ENCODE results near the gene PPP1R11. TPM values are rescaled to one million over a fixed set of nuclear protein-coding genes. Genes with fewer than 3 reads are reported as not detected.
A peak's percentile ranks its signal among the peaks of the same experiment; 100 is the strongest.

PPP1R11 gene
- total and polyA plus RNA-seq, 2 of the 13 experiments (the other 11 are each of a cell fraction or from before 2014, with no cell fraction given): 32.1 to 58.9 TPM

- TF ChIP-seq ZNF142 (CRISPR knock-in tag; IDR thresholded peaks at IDR 0.05) (0 out of 2 replicates have a peak, but pooled peaks have one; percentile 45), ZBTB44 (CRISPR knock-in tag; IDR thresholded peaks at IDR 0.05) (peak; percentile 76; the same call in 1 of the 2 replicates), RBFOX2 (IDR thresholded peaks at IDR 0.05; ENCODE audit: low read depth, low read length) (peak; percentile 86), ZNF569 (CRISPR knock-in tag; IDR thresholded peaks at IDR 0.05; ENCODE audit: borderline replicate concordance) (no peak; the same call in 1 of the 2 replicates), SPEN (CRISPR knock-in tag; IDR thresholded peaks at IDR 0.05; ENCODE audit: low read depth) (peak; percentile 78; the same call in 1 of the 2 replicates), ZNF549 (CRISPR knock-in tag; IDR thresholded peaks at IDR 0.05) (no peak), TAF15 (IDR thresholded peaks at IDR 0.05; ENCODE audit: low read depth, low read length, poor library complexity, severe bottlenecking) (no peak), ZBTB39 (CRISPR knock-in tag; IDR thresholded peaks at IDR 0.05) (0 out of 2 replicates have a peak, but pooled peaks have one; percentile 32), ZNF570 (CRISPR knock-in tag; IDR thresholded peaks at IDR 0.05; ENCODE audit: borderline replicate concordance) (no peak), ZNF597 (CRISPR knock-in tag; IDR thresholded peaks at IDR 0.05) (no peak), ZNF264 (CRISPR knock-in tag; IDR thresholded peaks at IDR 0.05) (peak; percentile 23; the same call in 1 of the 2 replicates), FOXC1 (CRISPR knock-in tag; IDR thresholded peaks at IDR 0.05; ENCODE audit: borderline replicate concordance) (peak; percentile 79), E2F1 (CRISPR knock-in tag; IDR thresholded peaks at IDR 0.05) (no peak), TBX3 (IDR thresholded peaks at IDR 0.05; ENCODE audit: borderline replicate concordance) (no peak), JUND (CRISPR knock-in tag; IDR thresholded peaks at IDR 0.05) (no peak)
Measured at GRCh38 chr6:30101444-30102413, 34.7 kb downstream of the PPP1R11 start (continued).
